Neural cell (in vitro differentiated cells): Measurements from ENCODE around the gene SEPTIN5.

Experiments used
- CTCF ChIP-seq: fragments of 450-650 bp; IDR thresholded peaks from 2 replicates; pipeline ENCODE4 v1.5.1; 2014; ENCODE audit warnings: antibody characterized with exemption, mild to moderate bottlenecking, moderate library complexity; ENCODE audit not compliant: poor library complexity, severe bottlenecking
- EP300 ChIP-seq: fragments of 450-650 bp; conservative IDR thresholded peaks from 2 replicates; pipeline ENCODE4 v1.6.1; 2014; ENCODE audit warnings: antibody characterized with exemption, mild to moderate bottlenecking, moderate library complexity; ENCODE audit not compliant: poor library complexity, severe bottlenecking
- EZH2 ChIP-seq: fragments of 200-600, 300-800 bp; shearing (Covaris generic), sonication (generic); IDR thresholded peaks from 2 replicates; pipeline ENCODE4 v1.6.1; 2014; ENCODE audit warnings: antibody characterized with exemption, low read length, borderline replicate concordance, mild to moderate bottlenecking; ENCODE audit not compliant: insufficient read depth, poor library complexity, severe bottlenecking

DNA sequence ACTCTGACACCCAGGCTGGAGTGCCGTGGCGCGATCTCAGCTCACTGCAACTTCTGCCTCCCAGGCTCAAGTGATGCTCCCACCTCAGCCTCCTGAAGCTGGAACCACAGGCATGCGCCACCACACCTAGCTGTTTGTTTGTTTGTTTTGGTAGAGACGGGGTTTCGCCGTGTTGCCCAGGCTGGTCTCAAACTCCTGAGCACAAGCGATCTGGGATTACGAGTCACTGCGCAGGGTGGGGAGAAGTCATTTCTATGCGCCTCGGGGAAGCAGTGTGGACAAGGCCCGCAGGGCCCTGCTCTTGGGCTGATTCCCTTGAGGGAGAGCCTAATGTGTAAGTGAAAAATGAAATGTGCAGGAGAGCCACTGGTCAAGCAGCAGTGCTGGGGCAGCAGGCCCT, 19.6 kb upstream of the SEPTIN5 start:
- TF ChIP-seq CTCF (no peak), EZH2 (no peak), EP300 (no peak)
